Measurements from ENCODE around the gene WNK3. TPM values are rescaled to one million over a fixed set of nuclear protein-coding genes. Genes with fewer than 3 reads are reported as not detected.

WNK3 gene
- polyA plus RNA-seq, 4 donors, result 3.9 to 5.1 (median 4.5) TPM

DNA sequence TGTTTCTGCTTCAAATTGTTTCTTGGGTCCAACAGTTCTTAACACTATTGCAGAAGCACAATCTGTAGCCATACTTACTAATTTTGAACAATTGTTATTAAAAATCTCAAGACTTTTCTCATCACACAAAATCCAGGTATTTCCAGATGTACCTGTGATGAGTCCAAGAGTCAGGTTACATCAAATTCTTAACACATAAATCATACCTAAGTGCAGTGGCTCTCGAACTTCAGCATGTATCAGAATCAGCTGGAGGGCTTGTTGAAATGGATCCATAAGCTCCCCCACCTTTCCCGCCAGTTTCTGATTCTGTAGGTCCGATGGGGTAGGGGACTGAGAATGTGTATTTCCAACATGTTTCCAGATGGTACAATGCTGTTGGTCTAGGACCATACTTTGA is 185.4 kb downstream of the WNK3 start:
- DNase-seq (ENCODE audit: low read depth in 4 of 4, low spot score in 3 of 4), result no peak

DNA sequence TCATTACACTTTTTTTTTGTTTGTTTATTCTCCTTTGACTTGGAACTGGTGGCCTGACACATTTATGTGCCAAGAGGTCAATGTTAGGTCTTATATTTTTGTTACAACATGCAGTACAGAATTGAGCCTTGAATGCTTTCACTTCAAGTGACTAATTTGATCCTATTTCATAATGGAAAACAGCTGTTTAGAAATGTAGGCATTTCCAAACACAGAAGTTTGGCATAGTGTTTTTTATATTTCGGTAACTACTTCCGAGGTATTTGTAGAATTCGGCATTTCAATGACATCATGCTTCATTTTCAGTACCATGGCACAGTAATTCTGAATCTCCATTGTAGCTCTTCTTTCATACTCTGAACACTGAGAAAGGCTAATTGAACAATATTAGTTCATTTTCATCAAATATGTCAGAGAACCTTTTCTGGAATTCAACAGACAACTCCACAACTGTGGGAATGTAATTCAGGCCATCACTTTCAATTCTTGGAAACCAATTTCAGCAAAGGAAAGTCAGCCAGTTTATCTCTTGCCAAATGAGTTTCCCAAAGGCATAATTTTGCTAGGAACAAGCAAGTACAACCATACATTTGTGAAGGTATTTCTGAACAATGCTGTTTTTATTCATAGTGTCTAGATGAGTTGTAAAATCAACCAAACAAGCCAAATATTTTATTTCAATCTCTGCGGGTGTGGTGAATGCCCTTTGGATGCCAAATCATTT is 186.2 kb downstream of the WNK3 start:
- no peak for DNase-seq (ENCODE audit: low read depth in 4 of 4, low spot score in 3 of 4)

DNA sequence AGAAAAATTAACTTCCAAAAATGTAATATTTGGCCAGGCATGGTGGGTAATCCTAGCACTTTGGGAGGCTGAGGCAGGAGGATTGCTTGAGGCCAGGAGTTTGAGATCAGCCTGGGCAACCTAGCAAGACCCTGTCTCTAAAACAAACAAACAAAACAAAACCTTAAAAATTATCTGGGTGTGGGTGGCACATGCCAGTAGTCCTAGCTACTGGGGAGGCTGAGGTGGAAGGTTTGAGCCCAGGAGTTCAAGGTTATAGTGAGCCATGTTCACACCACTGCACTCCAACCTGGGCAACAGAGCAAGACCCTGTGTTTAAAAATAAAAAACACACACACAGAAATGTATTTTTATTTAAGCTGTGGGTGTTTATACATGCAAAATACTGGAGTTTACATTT is 186.8 kb downstream of the WNK3 start:
- DNase-seq (ENCODE audit: low read depth in 4 of 4, low spot score in 3 of 4), result no peak

GRCh38 chrX:54166915-54167314 is 190.9 kb downstream of the WNK3 start:
- DNase-seq (ENCODE audit: low read depth in 4 of 4, low spot score in 3 of 4), result no peak

DNA sequence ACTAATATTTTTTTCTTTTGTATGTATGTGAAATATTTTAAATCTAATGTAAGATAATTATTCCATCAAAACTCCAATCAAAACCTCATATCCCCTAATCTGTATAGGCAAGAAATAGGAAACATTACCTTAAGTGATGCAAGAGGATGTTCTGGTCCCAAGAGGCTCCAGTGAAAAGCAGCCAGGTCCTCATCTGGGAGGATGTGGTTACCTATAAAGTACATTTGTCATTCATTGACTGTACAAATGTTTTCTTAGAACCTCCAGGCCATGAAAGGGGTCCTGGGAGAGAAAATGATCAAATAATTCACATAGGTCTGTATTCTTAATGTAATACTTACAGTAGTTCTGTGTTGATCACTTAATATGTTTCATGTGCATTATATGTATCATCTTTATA is 200.3 kb downstream of the WNK3 start:
- no peak for DNase-seq (ENCODE audit: low read depth in 4 of 4, low spot score in 3 of 4)

Other genes starting within 250 kb of the WNK3 start
- gene FAM120C, start 174.8 kb downstream of the WNK3 start, polyA plus RNA-seq (ENCODE audit: insufficient read length in 4 of 4), result 10 to 100 TPM in 1 of 4 donors, 1 to 10 TPM in 3; 8.9 to 11.4 (median 9.7) TPM
- 10 to 100 TPM; 53.5 to 57.2 (median 56.1) TPM for gene TSR2, start 82.4 kb upstream of the WNK3 start, polyA plus RNA-seq (ENCODE audit: insufficient read length in 4 of 4)
- 10 to 100 TPM; 18.7 to 22.7 (median 19.4) TPM for gene FGD1, start 138.2 kb upstream of the WNK3 start, polyA plus RNA-seq (ENCODE audit: insufficient read length in 4 of 4)
- gene GNL3L, start 172.2 kb upstream of the WNK3 start, polyA plus RNA-seq (ENCODE audit: insufficient read length in 4 of 4), result 10 to 100 TPM; 13.5 to 18.0 (median 14.4) TPM